Fibroblast of mammary gland (primary cell): Measurements from ENCODE around the gene SSBP3.
A peak's percentile ranks its signal among the peaks of the same experiment; 100 is the strongest.
"Not testable (repeated sequence)": the region's sequence is repeated elsewhere in the genome, so short reads cannot be mapped to it uniquely, and the experiment has no call there.

Source experiments
- DNase-seq: peaks from one replicate; pipeline ENCODE4 v3.0.0-alpha.2; 2010; ENCODE audit warnings: low read depth
- H3K4me3 ChIP-seq: 2 replicates; pipeline ENCODE4 v1.5.1; 2011; ENCODE audit warnings: low read depth, mild to moderate bottlenecking, low read length, moderate library complexity; ENCODE audit not compliant: control insufficient read depth
- TF ChIP-seq, protein P1 (sequence below): conservative IDR thresholded peaks from 2 replicates; pipeline ENCODE4 v1.5.1; 2011; ENCODE audit warnings: low read depth, low read length, inconsistent platforms; ENCODE audit not compliant: control insufficient read depth, insufficient read depth

SSBP3 gene

DNA sequence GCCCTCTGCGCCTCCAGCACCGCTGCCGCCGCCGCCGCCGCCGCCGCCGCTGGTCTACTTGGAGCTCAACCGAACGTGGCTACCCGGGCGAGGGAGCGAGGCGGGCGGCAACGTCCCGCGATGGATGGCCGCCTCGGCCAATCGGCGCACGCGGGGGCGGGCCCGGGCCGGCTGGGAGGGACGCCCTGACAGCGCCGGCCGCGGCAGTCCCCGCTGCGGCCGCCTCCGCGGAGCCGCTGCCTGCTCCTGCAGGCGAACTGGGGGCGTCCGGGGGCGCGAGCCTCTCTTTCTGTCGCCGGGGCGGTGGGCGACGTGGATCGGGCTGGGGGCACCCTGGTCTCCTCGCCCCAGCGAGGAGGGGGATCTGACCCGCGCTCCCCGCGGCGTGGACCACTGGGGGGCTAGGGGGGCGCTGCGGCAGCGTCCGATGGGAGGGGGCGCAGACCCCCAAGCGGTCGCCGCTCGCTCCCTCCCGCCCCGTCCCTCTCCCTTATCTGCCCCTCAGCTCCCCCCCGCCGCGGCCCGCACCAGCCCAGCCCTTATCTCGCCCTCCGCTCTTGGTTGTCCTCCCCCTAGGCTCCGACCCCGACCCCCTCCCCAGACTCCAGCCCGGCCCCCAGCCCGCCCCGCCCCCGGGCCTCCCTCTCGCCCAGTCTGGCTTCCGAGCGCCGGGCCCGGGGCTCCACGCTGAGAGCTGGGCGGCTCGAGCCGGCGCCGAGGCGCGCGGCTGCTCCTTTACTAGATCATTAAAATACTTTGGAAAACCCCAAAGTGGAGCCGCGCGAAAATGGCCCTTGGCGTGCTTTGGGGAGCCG is at the start of gene SSBP3:
SSBP3 (minus strand) TSS at position 56 of the 815 bp plus-strand sequence.
- DNase-seq: peak; percentile 86
- TF ChIP-seq, protein P1, sequence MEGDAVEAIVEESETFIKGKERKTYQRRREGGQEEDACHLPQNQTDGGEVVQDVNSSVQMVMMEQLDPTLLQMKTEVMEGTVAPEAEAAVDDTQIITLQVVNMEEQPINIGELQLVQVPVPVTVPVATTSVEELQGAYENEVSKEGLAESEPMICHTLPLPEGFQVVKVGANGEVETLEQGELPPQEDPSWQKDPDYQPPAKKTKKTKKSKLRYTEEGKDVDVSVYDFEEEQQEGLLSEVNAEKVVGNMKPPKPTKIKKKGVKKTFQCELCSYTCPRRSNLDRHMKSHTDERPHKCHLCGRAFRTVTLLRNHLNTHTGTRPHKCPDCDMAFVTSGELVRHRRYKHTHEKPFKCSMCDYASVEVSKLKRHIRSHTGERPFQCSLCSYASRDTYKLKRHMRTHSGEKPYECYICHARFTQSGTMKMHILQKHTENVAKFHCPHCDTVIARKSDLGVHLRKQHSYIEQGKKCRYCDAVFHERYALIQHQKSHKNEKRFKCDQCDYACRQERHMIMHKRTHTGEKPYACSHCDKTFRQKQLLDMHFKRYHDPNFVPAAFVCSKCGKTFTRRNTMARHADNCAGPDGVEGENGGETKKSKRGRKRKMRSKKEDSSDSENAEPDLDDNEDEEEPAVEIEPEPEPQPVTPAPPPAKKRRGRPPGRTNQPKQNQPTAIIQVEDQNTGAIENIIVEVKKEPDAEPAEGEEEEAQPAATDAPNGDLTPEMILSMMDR: no peak
- peak within 1 kb of the TSS; percentile 69 for H3K4me3 ChIP-seq

- no peak for DNase-seq
- TF ChIP-seq, protein P1: no peak
- H3K4me3 ChIP-seq: no peak overlapping the region
Measured at GRCh38 chr1:54453509-54453908, 47.3 kb upstream of the SSBP3 start.

DNA sequence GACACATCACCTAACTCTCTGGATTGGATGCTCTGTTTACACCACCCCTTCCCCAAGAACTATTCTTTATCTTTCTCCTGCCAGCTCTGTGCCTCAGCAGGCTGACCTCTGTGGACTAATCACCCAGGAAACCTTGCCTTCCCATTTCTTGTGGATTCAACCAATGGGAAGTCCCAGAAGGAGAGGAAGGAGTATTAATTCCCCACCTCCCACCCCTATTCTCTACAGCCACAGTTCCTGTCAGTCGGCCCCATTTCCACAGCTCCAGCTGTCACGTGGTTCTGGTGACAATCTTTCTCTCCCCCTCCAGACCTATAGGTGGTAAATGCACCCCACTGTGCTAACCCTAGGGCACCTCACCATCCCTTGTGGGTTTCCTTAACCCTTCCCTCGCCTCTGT is 46.8 kb upstream of the SSBP3 start:
- H3K4me3 ChIP-seq: no peak overlapping the region
- TF ChIP-seq, protein P1: no peak
- DNase-seq: no peak

DNA sequence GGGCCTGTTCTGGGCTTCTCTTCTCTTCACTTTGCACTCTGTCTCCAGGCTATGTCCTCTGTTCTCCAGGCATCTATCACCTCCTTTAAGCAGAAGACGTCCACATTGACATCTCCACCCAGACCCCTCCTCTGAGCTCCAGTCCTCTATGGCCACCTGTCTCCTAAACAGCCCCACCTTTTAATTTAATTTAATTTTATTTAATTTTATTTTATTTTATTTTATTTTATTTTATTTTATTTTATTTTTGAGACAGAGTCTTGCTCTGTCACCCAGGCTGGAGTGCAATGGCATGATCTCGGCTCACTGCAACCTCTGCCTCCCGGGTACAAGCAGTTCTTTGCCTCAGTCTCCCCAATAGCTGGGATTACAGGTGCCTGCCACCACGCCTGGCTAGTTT is 43.2 kb upstream of the SSBP3 start:
- H3K4me3 ChIP-seq, DNase-seq: not testable (repeated sequence)

- not testable (repeated sequence) for DNase-seq, H3K4me3 ChIP-seq
Measured at GRCh38 chr1:54448801-54449200, 42.6 kb upstream of the SSBP3 start.

DNA sequence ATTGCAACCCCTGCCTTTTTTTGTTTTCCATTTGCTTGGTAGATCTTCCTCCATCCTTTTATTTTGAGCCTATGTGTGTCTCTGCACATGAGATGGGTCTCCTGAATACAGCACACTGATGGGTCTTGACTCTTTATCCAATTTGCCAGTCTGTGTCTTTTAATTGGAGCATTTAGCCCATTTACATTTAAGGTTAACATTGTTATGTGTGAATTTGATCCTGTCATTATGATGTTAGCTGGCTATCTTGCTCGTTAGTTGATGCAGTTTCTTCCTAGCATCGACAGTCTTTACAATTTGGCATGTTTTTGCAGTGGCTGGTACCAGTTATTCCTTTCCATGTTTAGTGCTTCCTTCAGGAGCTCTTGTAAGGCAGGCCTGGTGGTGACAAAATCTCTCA is 40.9 kb upstream of the SSBP3 start:
- not testable (repeated sequence) for H3K4me3 ChIP-seq

DNA sequence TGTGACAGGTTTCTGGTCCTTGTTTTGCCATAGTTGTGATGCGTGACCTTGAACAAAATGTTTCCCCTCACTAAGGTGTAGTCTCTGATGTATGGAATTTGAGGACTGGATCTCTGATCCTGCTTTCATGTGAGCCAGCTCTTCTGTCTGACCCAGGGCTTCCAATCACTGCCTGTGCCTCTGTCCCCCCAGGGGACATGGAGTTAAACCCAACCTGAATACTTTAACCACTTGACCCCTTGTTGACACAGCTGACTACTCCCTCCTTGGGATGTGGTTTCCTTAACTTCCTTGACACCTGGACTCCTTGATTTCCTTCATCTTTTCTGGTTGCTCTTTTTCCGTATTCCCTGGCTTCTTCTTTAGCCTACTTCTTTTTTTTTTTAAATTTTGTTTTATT is 36.0 kb upstream of the SSBP3 start:
- H3K4me3 ChIP-seq: no peak overlapping the region
- no peak for DNase-seq
- TF ChIP-seq, protein P1: no peak

More for the DNA sequence above, 40.9 kb upstream of the SSBP3 start:
- not testable (repeated sequence) for DNase-seq

GRCh38 chr1:54439550-54440223 is 33.5 kb upstream of the SSBP3 start:
- H3K4me3 ChIP-seq: no peak overlapping the region
- TF ChIP-seq, protein P1: no peak
- DNase-seq: peak; percentile 28
